Glomerular visceral epithelial cell (primary cell): ENCODE measurements around the gene SUDS3.
A peak's percentile ranks its signal among the peaks of the same experiment; 100 is the strongest.
"Not testable (repeated sequence)": the region's sequence is repeated elsewhere in the genome, so short reads cannot be mapped to it uniquely, and the experiment has no call there.

ENCODE experiments used
- DNase-seq: peaks from one replicate; pipeline ENCODE4 v3.0.0-alpha.2; 2016; ENCODE audit errors: extremely low spot score

SUDS3 gene

GRCh38 chr12:118397708-118398440 lies 21.5 kb downstream of the SUDS3 start:
- no peak for DNase-seq

GRCh38 chr12:118398524-118398923 lies 22.2 kb downstream of the SUDS3 start:
- DNase-seq, result no peak

GRCh38 chr12:118398940-118399339 lies 22.6 kb downstream of the SUDS3 start:
- DNase-seq, result no peak

GRCh38 chr12:118402251-118402650 lies 25.9 kb downstream of the SUDS3 start:
- peak; percentile 36 for DNase-seq

GRCh38 chr12:118404876-118405521 lies 28.6 kb downstream of the SUDS3 start:
- DNase-seq, result peak; percentile 38

GRCh38 chr12:118408241-118408640 lies 31.9 kb downstream of the SUDS3 start:
- DNase-seq, result not testable (repeated sequence)

GRCh38 chr12:118409834-118410233 lies 33.5 kb downstream of the SUDS3 start:
- DNase-seq, result no peak

GRCh38 chr12:118417942-118418341 lies 41.6 kb downstream of the SUDS3 start:
- no peak for DNase-seq

- no peak for DNase-seq
Measured at GRCh38 chr12:118418385-118419057, 42.2 kb downstream of the SUDS3 start.

GRCh38 chr12:118420673-118421072 lies 44.3 kb downstream of the SUDS3 start:
- no peak for DNase-seq

GRCh38 chr12:118424884-118425283 lies 48.5 kb downstream of the SUDS3 start:
- no peak for DNase-seq

- no peak for DNase-seq
Measured at GRCh38 chr12:118425364-118425763, 49.0 kb downstream of the SUDS3 start.

- DNase-seq, result no peak
Measured at GRCh38 chr12:118427819-118428218, 51.5 kb downstream of the SUDS3 start.

- DNase-seq, result no peak
Measured at GRCh38 chr12:118428643-118429042, 52.3 kb downstream of the SUDS3 start.

GRCh38 chr12:118429688-118430383 lies 53.5 kb downstream of the SUDS3 start:
- DNase-seq, result no peak

- no peak for DNase-seq
Measured at GRCh38 chr12:118430516-118430915, 54.2 kb downstream of the SUDS3 start.

GRCh38 chr12:118432812-118433545 lies 56.6 kb downstream of the SUDS3 start:
- no peak for DNase-seq

- DNase-seq, result no peak
Measured at GRCh38 chr12:118436002-118436730, 59.8 kb downstream of the SUDS3 start.

- DNase-seq, result no peak
Measured at GRCh38 chr12:118436986-118437385, 60.6 kb downstream of the SUDS3 start.

- DNase-seq, result no peak
Measured at GRCh38 chr12:118439068-118439467, 62.7 kb downstream of the SUDS3 start.

GRCh38 chr12:118446247-118446646 lies 69.9 kb downstream of the SUDS3 start:
- no peak for DNase-seq
